NCI-H2029 treated with DMSO at 0.1 percent for 48 hours (cell line): ENCODE results near the gene ARID1B.

Experiments
- DNase-seq: peaks from one replicate; lab custom pipeline; 2025; lab: John Stamatoyannopoulos, UW

ARID1B gene

DNA sequence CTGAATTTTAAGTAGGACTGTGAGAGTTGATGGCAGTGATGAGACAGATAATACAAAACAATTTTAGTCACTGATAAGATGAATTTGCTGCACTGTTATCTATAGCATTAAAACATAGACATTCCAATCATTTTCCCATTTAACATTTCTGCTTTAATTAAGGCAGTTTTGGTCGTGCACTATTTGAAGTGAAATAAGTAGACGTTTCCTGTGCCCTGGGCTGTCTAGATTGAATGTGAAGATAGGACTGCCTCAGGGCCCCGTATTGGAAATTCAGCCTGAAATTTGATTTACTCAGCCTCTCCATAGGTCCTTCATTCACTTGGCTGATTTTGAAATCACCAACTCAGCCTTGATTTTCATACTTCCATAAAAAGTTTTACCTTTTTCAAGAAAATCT, 48.3 kb downstream of the ARID1B start:
- no peak for DNase-seq

DNA sequence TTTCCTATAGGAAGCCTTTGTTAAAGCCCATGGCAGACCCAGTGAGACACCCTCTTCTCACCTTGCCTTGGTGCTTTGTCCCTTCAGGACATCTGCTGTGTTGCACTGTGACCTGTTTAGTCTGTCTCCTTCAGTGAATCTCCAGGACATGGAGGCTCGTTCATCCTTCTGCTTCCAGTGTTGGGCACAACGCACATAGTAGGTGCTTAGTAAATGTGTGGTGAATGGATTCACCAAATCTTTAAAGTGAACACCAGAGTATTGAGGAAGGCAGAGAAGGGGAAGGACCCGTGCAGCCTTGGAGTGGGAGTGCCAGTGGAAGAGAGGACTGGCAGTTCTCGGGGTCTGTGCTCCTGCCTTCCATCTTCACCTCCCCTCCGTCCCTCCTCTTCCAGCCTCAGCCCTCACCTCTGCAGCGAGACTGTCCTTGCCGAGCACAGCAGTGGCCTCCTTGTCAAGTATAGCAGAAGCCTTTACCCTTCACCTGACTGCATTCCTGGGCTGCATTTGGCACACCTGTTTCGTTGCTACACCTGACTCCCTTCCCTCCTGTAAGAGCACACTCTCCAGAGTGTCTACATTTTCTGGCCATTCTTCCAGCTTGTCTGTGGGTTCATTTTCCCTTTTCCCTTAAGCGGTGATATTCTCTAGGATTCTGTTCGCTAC, 49.2 kb downstream of the ARID1B start:
- no peak for DNase-seq

DNA sequence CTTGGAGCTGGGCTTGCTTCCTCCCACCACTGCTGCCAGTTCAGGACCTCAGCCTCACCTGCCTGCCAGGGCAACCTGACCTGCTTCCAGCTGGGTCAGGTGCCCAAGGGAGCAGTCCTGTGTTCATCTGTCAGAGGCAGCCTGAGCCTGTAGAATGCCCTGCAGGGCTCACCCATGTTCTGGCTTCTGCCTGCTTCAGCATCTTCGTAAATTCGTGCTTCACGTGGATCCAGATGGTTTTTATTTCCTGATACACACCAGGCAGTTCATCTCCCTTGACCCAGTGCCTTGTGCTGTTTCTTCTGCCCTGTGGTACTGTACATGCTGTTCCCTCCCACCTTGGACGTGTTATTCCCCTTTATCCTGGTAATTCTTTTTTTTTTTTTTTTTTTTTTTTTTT, 50.2 kb downstream of the ARID1B start:
- no peak for DNase-seq

DNA sequence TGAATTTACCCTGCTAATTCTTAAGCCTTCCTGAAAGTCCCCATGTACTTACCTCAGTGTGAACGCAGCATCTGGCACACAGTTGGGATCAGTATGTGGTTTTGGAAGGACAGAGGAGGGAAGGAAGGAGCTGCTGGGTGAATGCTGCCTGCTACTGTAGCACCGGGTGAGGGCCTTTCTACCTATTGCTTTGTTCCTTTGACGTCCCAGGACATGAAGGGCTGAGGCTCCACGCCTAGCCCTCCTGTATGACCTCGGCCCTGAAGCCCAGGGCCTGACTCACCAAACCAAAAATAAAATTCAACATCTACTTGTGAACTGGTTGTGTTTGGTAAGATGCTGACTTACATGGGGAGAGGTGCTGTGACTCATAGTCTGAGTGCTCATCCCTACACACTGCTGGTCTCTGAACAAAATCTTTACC, 51.1 kb downstream of the ARID1B start:
- no peak for DNase-seq

DNA sequence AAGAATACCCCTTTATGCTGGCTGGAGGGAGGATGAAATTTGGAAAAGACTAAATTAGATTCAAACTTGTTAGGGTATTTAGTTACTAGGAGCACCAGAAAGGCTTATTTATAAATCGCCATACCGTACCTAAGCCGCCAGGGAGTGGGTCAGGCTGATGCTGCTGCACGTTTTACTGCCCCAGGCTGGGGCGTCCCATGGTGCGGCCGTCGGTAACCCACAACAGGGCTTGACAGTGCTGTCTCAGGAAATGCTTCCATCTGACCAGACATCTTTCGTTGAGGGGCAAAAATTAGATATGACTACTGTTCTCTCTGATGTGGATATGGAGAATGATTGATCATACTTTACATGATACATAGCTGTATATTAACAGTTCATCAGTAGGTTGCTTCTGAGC, 52.9 kb downstream of the ARID1B start:
- DNase-seq = no peak

GRCh38 chr6:156832231-156832647, 55.1 kb downstream of the ARID1B start:
- DNase-seq = peak; percentile 96

DNA sequence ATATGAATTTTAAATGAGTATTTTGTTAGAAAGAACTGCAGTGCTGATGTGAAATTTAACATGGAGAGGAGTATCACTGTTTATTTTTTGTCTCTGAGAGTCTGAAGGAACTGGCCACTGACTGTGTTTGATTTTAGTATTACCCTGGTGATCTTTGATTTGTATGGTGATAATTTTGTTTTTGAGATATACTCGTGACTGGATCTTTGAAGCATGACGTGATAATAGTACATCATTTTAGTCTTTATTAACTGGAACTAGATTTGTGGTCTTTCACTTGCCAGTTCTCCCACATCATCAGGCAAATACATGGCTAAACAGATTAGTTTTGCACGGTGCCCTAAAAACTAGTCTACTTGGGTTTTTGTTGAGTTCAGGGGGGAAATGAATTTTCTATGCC, 55.5 kb downstream of the ARID1B start:
- DNase-seq = peak; percentile 96

- peak; percentile 74 for DNase-seq
Observed at GRCh38 chr6:156833755-156834154, 56.6 kb downstream of the ARID1B start.

- DNase-seq = no peak
Observed at GRCh38 chr6:156839129-156839528, 62.0 kb downstream of the ARID1B start.

DNA sequence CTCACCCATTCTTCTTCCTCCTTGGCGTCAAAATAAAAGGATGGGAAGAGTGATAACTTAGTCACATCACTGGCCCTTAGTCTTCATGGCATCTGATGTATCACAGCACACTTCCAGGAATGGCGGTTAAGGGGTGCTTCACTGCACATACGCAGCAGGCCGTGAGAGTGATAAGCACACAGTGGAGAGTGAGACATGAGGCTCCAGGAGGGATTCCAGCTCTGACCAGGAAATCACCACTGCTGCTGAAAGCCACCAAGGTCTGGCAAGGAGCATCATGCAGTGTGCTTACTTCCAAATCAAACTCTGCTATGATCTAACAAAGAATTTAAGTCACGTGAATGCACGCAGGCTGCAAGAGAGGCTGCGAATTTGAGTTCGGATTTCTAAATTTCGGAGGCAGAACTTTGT, 62.4 kb downstream of the ARID1B start:
- no peak for DNase-seq

DNA sequence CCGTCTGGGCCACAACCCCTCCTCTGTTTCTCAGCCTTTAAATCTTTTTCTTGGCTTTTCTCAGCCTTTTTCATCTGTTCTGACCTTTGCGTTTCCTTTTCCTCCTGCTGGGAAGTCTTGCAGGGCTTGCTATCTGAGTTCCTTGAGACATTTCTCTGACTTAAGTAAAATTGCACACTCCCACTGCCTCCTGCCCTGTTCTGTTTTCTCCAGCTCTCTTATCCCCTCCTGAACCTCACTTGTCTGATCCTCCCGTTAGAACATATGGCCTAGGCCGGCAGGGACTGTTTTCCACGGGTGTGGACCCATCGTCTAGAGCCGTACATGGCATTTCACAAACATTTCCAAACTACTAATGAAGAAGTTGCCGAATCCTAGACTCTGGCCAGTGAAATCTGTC, 63.0 kb downstream of the ARID1B start:
- DNase-seq = no peak

- no peak for DNase-seq
Observed at GRCh38 chr6:156840606-156841005, 63.4 kb downstream of the ARID1B start.

GRCh38 chr6:156841508-156841907, 64.3 kb downstream of the ARID1B start:
- no peak for DNase-seq

- DNase-seq = peak; percentile 22
Observed at GRCh38 chr6:156842598-156843250, 65.5 kb downstream of the ARID1B start.

- DNase-seq = no peak
Observed at GRCh38 chr6:156844089-156844488, 66.9 kb downstream of the ARID1B start.

DNA sequence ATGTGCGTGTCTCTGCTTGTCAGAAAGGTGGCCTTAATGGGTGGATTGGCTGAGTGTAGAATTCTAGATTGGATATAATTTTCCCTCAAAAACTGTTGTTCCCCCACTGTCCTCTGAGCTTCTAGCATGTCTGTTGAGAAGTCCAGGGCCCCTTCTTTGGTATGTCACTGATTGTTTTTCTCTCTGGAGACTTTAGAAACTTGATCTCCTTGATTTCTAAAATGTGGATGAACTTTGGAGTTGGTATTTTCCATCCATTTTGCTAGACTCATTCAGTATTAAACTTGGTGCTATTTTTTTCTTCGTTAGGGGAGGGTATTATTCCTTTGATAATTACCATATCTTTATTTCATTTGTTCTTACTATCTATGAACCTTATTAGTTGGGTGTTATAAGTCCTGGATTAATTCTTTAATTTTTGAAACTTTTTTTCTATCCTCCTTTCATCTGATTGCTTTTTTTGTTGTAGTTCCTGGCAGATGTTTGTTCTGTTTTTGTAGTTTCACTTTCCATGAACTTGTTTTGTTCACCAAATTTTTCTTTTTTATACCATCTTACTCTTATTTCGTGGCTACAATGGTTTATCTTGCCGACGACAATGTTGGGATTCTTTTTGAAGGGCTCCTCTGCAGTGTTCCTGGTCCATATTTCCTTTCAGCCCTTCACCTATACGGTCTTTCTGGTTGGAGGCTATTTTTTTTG, 68.4 kb downstream of the ARID1B start:
- no peak for DNase-seq

GRCh38 chr6:156846845-156847599, 69.8 kb downstream of the ARID1B start:
- no peak for DNase-seq

GRCh38 chr6:156848123-156848522, 70.9 kb downstream of the ARID1B start:
- no peak for DNase-seq

GRCh38 chr6:156848533-156848932, 71.4 kb downstream of the ARID1B start:
- peak; percentile 15 for DNase-seq

GRCh38 chr6:156849806-156850205, 72.6 kb downstream of the ARID1B start:
- DNase-seq = no peak

DNA sequence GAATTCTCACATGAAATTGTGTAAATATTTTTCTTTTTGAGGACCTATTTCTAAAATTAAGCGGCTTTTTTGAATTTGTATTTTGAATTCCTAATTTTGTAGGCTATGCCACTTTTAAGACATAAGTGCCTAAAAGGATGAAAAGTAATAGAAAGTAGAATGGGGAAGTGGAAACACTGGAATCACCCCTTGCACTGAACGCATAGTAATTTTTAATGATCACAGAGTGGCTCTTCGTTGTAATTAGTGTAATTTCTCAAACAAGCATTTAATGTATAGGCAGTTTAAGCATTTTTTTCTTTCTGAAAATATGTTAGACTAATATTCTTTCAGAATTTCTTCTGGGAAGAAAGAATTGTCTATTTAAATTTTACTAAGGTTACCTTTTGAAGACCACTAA, 73.2 kb downstream of the ARID1B start:
- DNase-seq = no peak

DNA sequence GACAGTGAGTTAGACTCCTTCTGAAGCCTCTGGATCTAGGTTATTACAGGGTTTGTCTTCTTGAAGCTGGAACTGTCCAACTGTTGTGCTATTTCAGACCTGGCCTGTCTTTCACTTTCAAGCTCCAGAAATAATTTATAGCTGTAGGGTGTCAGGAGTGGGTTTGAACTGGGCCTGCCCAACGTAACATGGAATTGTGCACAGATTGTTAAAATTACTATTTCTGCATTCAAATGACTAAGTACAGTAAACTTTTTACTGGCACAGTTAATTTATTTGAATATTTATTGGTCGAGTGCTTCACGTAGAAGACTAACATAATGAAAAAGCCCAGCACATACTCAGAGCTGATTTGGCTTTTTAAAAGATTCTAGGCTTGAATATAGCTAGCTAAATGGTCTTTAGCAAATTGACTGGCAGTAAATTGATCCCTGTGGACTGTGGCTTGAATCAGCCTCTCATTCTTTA, 74.3 kb downstream of the ARID1B start:
- no peak for DNase-seq
